Activated T-helper 2 cell treated with anti-CD3 and anti-CD28 coated beads, Interferon-gamma antibody, Interleukin-2, Interleukin-4, amounts not matched to agents 10 μg/mL and 5 μg/mL and 100 μg/mL, durations not matched to agents 14 hours and 24 hours and 36 hours (primary cell): ENCODE measurements around the gene EGFR. TPM values are rescaled to one million over a fixed set of nuclear protein-coding genes. Genes with fewer than 3 reads are reported as not detected.

Experiments
- DNase-seq: peaks from one replicate; pipeline ENCODE4 v3.0.0; 2021; ENCODE audit warnings: low spot score
- H3K27ac Mint-ChIP-seq: one replicate; pipeline ENCODE4 v1.8.0; 2021; ENCODE audit warnings: mixed read lengths
- H3K27me3 Mint-ChIP-seq: one replicate; pipeline ENCODE4 v1.8.0; 2021; ENCODE audit warnings: low read depth, mixed read lengths
- H3K36me3 Mint-ChIP-seq: one replicate; pipeline ENCODE4 v1.8.0; 2021; ENCODE audit warnings: low read depth, mixed read lengths
- H3K4me1 Mint-ChIP-seq: one replicate; pipeline ENCODE4 v1.8.0; 2021; ENCODE audit warnings: low read depth, mixed read lengths
- H3K4me3 Mint-ChIP-seq: one replicate; pipeline ENCODE4 v1.8.0; 2021; ENCODE audit warnings: low read depth, mild to moderate bottlenecking, moderate library complexity, mixed read lengths
- H3K9me3 Mint-ChIP-seq: one replicate; pipeline ENCODE4 v1.8.0; 2021; ENCODE audit warnings: mixed read lengths
- intact Hi-C: fragments of 100-400 bp; cut with micrococcal nuclease; formaldehyde crosslinking; loops from one replicate; pipeline ENCODE4 v1.15.1; 2023
- total RNA-seq: library from RNA; stranded (reverse); gene quantifications from 2 replicates; pipeline ENCODE4 v1.2.3, GENCODE V29; 2022

EGFR gene
- total RNA-seq, 1 donor from 2014 or later = not detected

DNA sequence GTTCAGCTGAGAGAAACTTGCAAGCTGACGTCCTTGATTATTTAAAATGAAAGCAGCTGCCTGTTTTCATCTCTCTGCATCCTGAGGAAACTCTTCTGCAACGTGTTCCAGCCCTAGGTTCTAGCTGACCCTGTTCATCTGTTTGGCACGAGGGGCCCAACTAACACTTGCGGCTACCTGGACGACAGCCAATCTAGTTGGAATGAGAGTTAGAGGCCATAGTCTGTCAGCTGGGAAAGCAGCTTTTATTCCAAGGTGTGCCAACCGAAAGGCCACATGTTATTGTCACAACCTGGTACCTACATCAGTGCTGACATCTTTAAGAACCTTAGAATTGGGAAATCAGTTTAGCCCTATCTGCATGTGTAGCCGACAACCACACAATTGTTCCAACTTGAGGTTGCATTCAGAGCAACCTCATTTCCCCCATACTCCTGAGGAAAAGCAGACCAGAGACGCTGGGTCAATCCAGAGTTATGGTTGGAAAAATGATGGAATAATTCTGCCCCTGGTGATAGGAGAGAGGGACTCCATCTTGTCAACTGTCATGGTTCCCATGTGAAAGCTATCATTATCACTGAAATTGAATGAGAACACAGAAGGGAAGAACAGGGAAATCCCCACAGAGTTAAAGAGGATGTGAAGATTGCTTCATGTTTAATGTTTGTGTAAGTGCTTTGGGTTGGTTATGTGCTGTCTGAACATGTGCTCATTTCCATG, 121.6 kb downstream of the EGFR start:
- Mint-ChIP-seq H3K27ac (no peak overlapping the region), H3K4me3 (no peak overlapping the region), H3K4me1 (peaks cover 5% of the 10 kb centered on the region), H3K36me3 (no peaks in the 10 kb centered on the region), H3K27me3 (peaks cover 32% of the 10 kb centered on the region), H3K9me3 (peaks cover 7% of the 10 kb centered on the region)
- no peak for DNase-seq
- intact Hi-C loops = no loop called here

DNA sequence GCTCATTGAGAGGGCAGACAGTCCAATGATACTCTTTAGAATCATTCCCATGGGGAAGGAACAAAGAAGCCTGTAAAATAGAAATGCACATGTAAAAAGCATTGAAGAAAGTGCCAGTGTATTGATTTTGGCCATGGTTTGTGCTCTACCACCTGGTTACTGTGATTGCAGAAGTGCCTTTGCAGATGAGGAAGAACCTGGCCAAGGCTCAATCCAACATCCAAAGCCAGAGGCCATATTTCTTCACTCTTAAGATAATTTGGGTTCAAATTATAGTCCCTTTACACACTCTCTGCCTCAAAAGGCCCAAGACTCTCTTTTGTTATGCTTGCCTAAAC, 122.1 kb downstream of the EGFR start:
- no peak for DNase-seq
- H3K27me3 Mint-ChIP-seq = peaks cover 32% of the 10 kb centered on the region
- peaks cover 7% of the 10 kb centered on the region for H3K9me3 Mint-ChIP-seq
- H3K36me3 Mint-ChIP-seq = no peaks in the 10 kb centered on the region
- no peak overlapping the region for H3K4me3 Mint-ChIP-seq
- peaks cover 4% of the 10 kb centered on the region for H3K4me1 Mint-ChIP-seq
- no peak overlapping the region for H3K27ac Mint-ChIP-seq
- intact Hi-C loops = no loop called here

DNA sequence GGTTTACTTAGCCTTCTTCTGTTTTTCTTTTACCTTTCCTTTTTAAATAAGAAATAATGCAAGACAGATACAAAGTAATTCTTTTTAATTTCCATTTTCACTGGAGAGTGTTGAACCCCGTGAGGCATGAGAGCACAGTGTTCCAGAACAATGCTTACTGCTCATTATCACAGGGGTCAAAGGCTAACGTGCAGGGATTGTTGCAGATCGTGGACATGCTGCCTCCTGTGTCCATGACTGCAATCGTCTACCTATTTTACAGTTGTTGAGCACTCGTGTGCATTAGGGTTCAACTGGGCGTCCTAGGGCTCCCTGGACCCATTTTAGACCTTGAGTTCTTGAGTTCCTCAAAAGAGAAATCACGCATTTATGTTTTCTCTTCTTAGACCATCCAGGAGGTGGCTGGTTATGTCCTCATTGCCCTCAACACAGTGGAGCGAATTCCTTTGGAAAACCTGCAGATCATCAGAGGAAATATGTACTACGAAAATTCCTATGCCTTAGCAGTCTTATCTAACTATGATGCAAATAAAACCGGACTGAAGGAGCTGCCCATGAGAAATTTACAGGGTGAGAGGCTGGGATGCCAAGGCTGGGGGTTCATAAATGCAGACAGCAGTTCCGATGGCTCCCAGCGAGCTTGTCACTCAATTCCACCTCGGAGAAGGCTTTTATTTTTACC, 124.2 kb downstream of the EGFR start:
- no peak for DNase-seq
- H3K4me3 Mint-ChIP-seq = no peak overlapping the region
- no peaks in the 10 kb centered on the region for H3K36me3 Mint-ChIP-seq
- peaks cover 7% of the 10 kb centered on the region for H3K9me3 Mint-ChIP-seq
- H3K27me3 Mint-ChIP-seq = peaks cover 23% of the 10 kb centered on the region
- intact Hi-C loops = no loop called here
- no peak overlapping the region for H3K27ac Mint-ChIP-seq
- H3K4me1 Mint-ChIP-seq = peaks cover 3% of the 10 kb centered on the region

DNA sequence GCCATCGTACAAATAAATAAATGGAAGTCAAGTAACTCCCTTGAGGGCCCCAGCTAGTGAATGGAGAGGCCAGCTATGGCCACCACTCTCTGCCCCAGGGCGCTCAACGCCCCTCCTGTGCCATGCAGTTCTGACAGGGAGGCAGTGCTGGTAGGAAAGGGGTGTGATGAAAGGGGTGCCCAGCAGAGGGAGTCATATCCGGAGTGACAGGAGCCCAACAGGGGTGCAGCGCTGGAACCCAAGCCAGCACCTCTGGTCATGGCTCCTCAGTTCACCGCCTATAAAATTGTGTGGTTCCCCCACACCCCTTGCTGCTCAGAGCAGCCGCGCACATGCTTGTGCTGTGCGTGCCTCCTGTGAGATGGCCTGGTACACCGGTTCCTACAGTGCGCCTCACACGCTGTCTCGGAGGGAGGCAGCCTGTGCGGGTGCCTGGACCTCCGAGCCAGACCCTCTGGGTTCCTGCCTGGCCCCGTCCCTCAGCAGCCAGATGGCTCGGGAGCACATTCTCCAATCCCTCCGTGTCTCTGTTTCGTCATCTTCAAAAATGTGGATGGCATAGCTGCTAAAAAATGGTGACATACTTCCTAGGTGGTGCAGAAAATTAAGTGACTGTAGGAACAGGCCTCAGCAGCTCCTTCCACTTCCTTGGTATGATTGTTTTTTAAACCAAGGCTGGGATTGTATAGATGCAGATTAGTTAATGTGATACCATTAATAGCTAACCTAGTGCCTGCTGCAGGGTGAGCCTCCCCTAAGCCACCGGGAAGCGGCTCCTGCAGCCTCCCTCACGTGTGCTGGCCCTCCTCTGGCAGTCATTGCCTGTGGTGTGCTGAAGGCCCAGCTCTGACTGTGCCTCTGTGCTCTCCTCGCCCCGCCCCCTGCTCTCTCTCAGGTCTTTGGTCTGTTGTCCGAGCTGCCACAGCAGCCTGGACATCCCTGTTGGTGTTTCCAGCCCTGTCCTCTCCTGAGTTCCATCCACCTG, 125.8 kb downstream of the EGFR start:
- Mint-ChIP-seq H3K27me3 (peaks cover 23% of the 10 kb centered on the region), H3K4me3 (no peak overlapping the region), H3K27ac (no peak overlapping the region), H3K9me3 (no peaks in the 10 kb centered on the region), H3K4me1 (peaks cover 3% of the 10 kb centered on the region), H3K36me3 (no peaks in the 10 kb centered on the region)
- no peak for DNase-seq
- intact Hi-C loops = no loop called here

DNA sequence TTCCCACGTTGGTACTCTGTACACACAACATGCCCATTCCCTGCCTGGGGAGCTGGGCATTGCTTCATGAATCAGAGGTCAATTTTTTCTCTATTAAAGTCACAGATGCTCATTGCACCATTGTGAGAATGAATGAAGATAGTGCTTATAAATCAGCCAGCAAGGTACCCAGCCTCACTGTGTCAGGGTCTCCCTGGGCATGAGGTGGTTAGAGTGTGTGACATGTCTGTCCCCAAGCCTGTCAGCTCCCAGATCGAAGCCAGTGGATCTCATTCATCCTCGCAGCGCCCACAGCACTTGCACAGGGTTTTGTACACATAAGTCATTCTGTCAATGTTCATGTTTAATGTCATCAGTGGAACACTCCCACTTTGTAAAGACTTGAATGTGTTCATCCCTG, 126.8 kb downstream of the EGFR start:
- Mint-ChIP-seq H3K27ac (no peak overlapping the region), H3K36me3 (no peaks in the 10 kb centered on the region), H3K27me3 (peaks cover 25% of the 10 kb centered on the region), H3K9me3 (no peaks in the 10 kb centered on the region), H3K4me1 (peaks cover 2% of the 10 kb centered on the region), H3K4me3 (no peak overlapping the region)
- intact Hi-C loops = no loop called here
- no peak for DNase-seq

DNA sequence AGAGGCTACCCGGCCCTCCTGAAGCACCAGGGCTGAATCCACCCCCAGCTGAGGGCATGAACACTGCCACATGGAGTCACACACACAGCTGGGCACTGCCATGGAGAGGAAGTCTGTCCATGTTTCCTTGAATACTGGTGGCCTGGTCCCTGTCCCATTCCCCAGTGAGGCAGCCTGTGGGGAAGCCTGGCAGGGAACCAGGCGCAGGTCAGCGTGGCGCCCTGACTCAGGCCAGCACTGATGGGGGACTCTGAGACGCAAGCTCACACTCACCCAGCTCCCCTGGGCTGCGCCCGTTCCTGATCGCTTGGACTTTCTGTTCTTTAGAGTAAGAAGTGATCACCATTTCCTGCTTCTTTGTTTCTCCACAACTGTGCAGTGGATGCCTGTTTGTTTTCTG, 128.3 kb downstream of the EGFR start:
- peaks cover 22% of the 10 kb centered on the region for H3K27me3 Mint-ChIP-seq
- no peaks in the 10 kb centered on the region for H3K36me3 Mint-ChIP-seq
- intact Hi-C loops = no loop called here
- H3K4me1 Mint-ChIP-seq = no peaks in the 10 kb centered on the region
- DNase-seq = no peak
- no peaks in the 10 kb centered on the region for H3K9me3 Mint-ChIP-seq
- no peak overlapping the region for H3K4me3 Mint-ChIP-seq
- H3K27ac Mint-ChIP-seq = no peak overlapping the region

DNA sequence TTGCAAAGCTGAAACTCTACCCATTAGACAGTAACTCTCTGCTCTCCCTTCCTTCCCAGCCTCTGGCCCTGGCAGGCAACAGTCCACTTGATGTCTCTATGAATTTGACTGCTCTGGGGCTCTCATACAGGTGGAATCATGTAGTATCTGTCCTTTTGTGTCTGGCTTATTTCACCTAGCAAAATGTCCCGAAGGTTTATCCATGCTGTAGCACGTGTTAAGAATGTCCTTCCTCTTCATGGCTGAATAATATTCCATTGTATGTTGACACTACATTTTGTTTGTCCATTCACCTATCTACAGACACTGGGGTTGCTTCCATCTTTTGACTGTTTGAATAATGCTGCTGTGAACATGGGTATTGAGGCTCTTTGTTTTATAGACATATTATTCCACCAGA, 128.9 kb downstream of the EGFR start:
- no peak for DNase-seq
- intact Hi-C loops = no loop called here
- no peak overlapping the region for H3K4me3 Mint-ChIP-seq
- no peaks in the 10 kb centered on the region for H3K36me3 Mint-ChIP-seq
- H3K27ac Mint-ChIP-seq = no peak overlapping the region
- H3K4me1 Mint-ChIP-seq = no peaks in the 10 kb centered on the region
- no peaks in the 10 kb centered on the region for H3K9me3 Mint-ChIP-seq
- H3K27me3 Mint-ChIP-seq = peaks cover 20% of the 10 kb centered on the region

DNA sequence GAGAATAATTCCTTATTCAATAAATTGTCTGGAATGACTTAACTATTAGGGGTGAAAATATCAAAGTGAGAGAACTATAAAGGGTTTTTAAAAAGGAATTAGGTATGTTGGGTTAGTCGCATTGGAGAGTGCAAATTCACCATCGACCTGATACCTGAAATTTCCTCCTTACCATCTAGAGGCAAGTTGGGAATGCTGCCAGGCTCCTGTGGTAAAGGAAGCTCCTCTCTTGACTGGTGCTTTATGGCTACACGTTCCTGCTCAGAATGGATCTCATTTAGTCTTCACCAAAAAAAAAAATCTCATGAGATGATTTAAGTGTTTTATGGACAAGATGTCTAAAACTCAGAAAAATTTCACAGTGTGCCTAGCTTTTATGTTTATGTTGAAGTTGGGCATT, 129.8 kb downstream of the EGFR start:
- H3K36me3 Mint-ChIP-seq = no peaks in the 10 kb centered on the region
- intact Hi-C loops = no loop called here
- H3K27ac Mint-ChIP-seq = no peak overlapping the region

DNA sequence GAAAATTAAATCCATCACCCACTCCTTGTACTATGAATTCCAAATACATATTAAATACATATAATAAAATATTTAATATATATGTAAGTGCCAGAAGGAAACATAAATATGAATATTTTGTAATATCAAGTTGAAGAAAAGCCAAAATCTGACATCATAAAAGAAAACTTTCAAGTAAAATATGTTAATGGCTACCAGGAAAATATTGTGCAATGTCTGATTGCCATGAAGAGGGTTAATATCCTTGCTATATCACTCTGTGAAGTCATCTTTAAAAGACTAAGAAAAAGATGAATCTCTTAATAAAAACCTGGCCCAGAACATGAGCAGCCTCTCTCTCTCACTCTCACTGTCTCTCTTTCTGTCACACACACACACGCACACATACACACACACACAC, 130.2 kb downstream of the EGFR start:
- Mint-ChIP-seq H3K27me3 (peaks cover 14% of the 10 kb centered on the region), H3K27ac (no peak overlapping the region), H3K4me3 (no peak overlapping the region), H3K9me3 (no peaks in the 10 kb centered on the region), H3K4me1 (no peaks in the 10 kb centered on the region), H3K36me3 (no peaks in the 10 kb centered on the region)
- intact Hi-C loops = no loop called here
- DNase-seq = no peak

More for the DNA sequence above, 129.8 kb downstream of the EGFR start:
- no peaks in the 10 kb centered on the region for H3K4me1 Mint-ChIP-seq
- H3K4me3 Mint-ChIP-seq = no peak overlapping the region
- no peak for DNase-seq
- peaks cover 14% of the 10 kb centered on the region for H3K27me3 Mint-ChIP-seq
- no peaks in the 10 kb centered on the region for H3K9me3 Mint-ChIP-seq

DNA sequence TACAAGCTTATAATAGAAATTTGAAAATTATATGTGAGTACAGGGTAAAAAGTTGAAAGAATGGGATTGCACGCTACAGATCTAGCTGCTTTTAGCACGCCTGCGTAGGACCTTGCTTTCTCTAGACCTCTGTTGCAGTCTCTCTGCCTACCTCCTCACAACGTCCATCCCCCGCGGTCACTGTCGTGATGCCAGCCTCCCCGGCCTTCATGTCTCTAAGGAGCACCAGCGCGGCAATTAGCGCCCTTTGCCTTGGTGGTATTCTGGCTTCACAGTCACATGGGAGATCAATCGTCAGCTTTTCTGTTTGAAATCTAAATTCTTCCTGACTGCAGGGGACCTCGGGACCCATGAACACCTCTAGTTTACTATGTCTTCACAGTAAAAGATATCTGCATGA, 131.3 kb downstream of the EGFR start:
- DNase-seq = no peak
- H3K27me3 Mint-ChIP-seq = peaks cover 11% of the 10 kb centered on the region
- no peaks in the 10 kb centered on the region for H3K4me1 Mint-ChIP-seq
- H3K4me3 Mint-ChIP-seq = no peak overlapping the region
- intact Hi-C loops = no loop called here
- no peaks in the 10 kb centered on the region for H3K36me3 Mint-ChIP-seq
- no peak overlapping the region for H3K27ac Mint-ChIP-seq
- no peaks in the 10 kb centered on the region for H3K9me3 Mint-ChIP-seq

DNA sequence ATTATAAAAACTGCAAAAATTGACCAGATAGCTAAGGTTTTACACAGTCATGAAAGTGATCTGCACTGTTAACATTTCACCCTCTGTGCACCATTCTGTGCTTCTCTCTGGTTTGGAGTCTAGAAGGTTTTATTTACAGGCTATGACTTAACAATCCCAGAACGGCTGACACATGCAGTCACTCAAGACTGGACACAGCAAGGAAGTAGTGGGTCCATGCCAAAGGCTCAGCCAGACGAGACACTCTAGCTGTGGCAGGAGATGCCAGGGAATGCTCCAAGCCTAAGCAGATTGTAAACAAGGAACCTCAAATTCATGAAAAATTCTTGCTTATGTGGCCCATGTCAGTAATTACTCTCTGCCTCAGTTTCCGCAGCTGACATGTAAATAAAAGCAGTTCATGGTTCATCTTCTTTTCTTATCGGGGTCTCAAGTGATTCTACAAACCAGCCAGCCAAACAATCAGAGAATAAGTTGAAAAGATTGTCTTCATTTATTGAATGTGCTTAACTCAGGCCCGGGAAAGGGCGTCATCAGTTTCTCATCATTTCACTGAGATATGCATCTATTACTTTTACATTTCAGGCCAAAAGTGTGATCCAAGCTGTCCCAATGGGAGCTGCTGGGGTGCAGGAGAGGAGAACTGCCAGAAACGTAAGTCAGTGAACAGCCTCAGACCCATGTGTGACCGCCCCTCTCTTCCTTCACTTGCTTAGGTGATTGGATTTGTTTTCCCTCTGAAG, 132.1 kb downstream of the EGFR start:
- Mint-ChIP-seq H3K4me3 (no peak overlapping the region), H3K9me3 (no peaks in the 10 kb centered on the region), H3K27ac (no peak overlapping the region), H3K27me3 (peaks cover 10% of the 10 kb centered on the region), H3K4me1 (no peaks in the 10 kb centered on the region), H3K36me3 (no peaks in the 10 kb centered on the region)
- intact Hi-C loops = no loop called here
- no peak for DNase-seq

DNA sequence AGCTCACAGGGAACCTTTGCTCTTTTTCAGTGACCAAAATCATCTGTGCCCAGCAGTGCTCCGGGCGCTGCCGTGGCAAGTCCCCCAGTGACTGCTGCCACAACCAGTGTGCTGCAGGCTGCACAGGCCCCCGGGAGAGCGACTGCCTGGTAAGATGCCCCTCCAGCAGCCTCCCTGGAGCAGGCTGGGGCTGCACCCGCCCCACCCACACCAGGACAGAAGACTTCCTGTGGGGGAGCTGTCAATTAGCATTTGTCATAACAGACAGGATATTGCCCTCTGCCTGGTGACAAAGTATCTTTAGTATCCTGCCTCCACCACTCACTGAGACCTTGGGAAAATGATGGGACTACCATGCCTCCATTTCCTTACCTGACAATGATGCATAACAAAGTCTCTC, 133.7 kb downstream of the EGFR start:
- DNase-seq = no peak
- intact Hi-C loops = no loop called here
- H3K27ac Mint-ChIP-seq = no peak overlapping the region
- H3K4me1 Mint-ChIP-seq = peaks cover 5% of the 10 kb centered on the region
- H3K4me3 Mint-ChIP-seq = no peak overlapping the region
- H3K27me3 Mint-ChIP-seq = peaks cover 13% of the 10 kb centered on the region
- no peaks in the 10 kb centered on the region for H3K9me3 Mint-ChIP-seq
- H3K36me3 Mint-ChIP-seq = no peaks in the 10 kb centered on the region
